HG03280 (cell line): Measurements from ENCODE around the gene FLACC1.
"Not testable (repeated sequence)": the region's sequence is repeated elsewhere in the genome, so short reads cannot be mapped to it uniquely, and the experiment has no call there.

Experiments
- ATAC-seq: cut with Tn5 transposase; IDR thresholded peaks from one replicate; pipeline ENCODE4 v1.9.1; 2021; ENCODE audit warnings: mild to moderate bottlenecking, moderate library complexity; ENCODE audit not compliant: unreplicated experiment

Gene FLACC1

DNA sequence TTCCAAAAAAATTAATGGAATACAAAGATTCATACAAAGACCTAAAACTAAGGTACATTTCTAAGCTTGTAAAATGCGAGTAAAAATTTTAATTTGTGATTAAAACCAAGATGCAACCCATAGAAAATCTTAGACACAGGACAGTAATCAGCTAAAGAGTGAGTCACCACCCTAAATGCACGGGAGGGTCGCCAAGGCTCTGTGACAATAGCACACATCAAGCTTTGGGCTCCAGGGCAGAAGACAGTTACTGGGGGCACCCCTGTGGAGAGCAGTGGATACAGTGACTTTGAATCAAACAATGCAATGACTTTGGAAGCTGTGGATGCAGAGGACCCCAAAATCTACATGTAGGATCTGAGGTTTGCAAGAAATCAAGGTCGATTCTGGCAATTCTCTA is 7.5 kb downstream of the FLACC1 start:
- no peak for ATAC-seq

DNA sequence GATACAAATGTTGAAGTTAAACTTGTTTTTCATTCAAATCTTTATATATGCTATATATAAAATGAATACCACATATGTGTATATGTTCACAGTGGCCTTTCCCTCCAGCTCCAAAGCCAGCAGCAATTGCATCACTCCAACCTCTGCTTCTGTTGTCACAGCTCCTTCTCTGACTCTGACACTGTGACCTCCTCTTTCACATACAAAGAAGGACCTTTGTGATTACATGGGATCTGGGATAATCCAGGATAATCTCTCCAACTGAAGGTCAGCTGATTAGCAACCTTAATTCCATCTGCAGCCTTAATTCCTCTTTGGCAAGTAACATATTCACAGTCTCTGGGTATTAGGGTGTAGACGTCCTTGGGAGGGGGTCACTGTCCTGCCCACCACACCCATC is 8.4 kb downstream of the FLACC1 start:
- ATAC-seq, result no peak

DNA sequence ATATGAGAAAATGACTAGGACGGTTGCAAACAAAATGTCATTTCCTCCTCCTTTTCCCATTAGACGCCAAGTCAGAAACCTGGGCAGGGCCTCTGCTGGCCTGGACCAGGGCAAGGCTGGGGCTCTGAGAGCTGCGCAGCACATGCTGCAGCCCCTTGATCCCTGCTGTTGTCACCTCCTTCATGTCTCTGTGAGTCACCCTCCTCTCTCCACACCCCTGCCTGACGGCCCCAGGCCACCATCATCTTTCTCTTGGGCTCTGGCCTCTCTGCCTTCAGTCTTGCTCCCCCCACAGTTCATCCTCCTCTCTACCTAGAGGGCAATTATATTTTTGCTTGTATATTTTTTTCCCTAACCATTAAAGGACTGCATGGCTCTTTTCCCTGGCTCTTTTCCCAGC is 10.0 kb downstream of the FLACC1 start:
- no peak for ATAC-seq

DNA sequence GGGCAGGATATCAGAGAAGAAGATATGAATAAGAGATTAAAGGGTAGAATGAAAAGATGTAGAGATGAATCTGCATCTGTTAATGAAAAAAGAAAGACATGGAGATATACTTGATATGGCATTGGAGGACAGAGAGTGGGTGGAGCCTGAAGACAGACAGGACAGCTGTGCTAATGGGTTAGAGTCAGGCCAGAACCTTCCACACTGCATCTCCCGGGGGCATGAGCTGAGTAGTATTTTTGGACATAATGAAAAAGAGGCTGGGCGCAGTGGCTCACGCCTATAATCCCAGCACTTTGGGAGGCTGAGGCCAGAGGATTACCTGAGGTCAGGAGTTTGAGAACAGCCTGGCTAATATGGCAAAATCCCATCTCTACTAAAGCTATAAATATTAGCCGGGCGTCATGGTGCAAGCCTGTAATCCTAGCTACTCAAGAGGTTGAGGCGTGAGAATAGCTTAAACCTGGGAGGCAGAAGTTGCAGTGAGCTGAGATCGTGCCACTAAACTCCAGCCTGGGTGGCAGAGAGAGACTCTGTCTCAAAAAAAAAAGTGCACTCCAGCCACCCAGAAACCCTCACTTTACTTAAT is 11.4 kb downstream of the FLACC1 start:
- ATAC-seq, result no peak

DNA sequence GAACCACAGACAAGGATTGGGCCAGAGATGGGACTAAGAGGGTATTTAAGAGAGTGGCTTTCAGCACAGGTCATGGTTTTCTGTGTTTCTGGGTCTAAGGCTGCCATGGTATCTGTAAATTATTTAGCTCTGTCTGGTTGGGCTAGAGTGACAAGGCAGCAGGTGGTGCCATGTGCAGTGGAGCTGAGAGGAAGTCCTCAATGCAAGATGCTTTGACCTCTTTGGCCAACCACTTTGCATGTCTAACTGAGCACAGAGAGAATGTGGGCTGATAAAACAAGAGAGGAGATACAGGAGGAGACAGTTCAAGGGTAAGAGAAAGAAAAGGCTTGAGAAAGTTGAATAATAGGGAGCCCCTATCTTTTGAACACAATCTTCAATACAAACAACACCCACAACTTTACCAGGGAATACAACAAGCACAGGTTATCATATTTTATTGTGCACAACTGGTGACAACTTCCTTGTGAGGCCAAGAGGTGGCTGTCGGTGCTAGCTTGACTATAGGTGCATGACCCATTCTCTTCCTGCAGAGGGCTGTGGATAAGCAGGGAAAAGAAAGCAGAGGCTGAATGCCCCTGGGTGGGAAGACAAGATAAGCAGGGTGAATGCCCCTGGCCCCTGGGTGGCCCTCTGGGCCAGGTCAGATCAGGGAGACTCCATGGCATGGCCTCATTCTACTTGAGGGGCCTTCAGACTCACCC is 12.3 kb downstream of the FLACC1 start:
- peak; percentile 69 for ATAC-seq

DNA sequence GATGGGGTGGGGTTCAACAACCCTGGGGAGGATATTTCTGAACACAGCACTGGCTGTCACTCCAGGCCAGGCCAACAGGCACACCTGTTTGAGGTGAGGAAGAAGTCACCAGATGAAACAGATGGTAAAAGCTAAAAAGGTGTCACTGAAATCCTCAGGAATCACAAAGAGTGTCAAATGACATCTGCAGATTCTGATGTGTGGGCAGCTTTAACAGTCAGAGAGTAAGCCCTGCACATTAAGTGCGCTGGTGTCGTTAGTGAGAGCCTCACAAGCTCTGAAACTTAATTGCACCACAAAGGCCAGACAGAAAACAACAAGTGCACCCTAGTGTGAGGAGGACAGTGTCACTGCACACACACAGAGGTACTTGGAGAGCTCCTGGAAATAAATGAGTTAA is 13.6 kb downstream of the FLACC1 start:
- no peak for ATAC-seq

DNA sequence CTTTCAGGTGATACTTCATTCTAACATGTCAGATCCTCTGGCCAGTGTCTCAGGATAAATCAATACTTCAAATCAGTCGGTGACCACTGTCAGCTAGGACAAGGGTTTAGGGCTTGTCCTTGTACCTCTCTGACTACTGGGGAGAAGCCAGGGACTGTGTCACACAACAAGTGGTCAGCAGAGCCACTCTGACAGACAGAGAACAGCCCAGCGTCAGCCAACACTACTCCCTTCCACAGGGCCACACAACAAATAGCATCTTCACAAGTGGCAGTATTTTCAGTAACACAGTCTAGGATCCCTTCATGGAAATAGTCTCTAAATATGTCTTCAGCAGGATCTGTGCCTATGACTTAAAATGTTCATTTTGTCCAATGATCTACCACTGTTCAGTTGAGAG is 14.2 kb downstream of the FLACC1 start:
- no peak for ATAC-seq

DNA sequence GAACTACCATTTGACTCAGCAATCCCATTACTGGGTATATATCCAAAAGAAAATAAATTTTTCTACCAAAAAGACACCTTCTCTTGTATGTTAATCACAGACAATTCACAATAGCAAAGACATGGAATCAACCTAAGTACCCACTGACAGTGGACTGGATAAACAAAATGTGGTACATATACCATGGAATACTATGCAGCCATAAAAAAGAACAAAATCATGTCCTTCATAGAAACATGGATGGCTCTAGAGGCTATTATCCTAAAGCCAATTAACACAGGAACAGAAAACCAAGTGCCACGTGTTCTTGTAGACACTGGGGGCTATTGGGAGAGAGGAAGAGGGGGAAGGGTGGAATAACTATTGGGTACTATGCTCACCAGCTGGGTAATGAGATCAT is 27.7 kb downstream of the FLACC1 start:
- ATAC-seq, result no peak

DNA sequence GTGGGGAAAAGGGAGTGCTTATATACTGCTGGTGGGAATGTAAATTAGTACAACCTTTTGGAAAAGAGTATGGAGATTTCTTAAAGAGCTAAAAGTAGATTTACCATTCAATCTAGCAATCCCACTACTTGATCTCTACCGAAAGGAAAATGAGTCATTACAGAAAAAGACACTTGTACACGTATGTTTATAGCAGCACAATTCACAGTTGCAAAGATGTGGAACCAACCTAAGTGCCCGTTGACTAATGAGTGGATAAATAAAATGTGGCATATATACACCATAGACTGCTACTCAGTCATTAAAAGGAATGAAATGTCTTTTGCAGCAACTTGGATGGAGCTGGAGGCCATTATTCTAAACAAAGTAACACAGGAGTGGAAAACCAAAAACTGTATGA is 29.5 kb downstream of the FLACC1 start:
- ATAC-seq, result no peak

DNA sequence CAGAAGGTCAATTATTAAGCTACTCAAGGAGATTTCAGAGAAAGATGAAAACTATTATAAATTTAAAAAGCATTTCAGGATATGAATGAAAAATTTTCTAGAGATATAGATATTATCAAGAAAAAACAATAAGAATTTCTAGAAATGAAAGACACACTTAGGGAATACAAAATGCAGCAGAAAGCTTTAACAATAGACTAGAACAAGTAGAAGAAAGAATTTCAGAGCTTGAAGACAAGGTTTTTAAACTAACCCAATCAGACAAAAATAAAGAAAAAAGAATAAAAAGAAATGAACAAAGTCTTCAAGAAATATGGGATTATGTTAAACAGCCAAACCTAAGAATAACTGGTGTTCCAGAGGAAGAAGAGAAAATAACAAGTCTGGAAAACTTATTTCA is 34.4 kb downstream of the FLACC1 start:
- ATAC-seq, result no peak

DNA sequence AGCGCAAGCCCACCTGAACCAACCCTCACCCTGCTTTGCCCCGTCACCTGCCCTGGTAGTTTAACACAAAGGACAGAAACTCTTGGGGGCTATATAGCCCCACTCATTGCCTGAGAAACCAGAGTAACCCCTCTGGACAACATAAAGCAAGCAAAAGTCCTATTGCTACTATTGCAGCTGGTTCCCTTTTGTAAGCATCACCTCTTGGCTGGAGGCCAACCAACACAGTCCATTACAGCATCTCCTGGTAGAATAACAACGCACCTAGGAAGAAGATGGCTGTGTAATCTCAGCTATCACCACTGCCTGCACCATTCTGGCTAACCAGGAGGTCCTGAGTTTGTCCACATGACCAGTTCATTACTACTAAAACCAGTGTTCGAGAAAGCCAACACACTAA is 36.4 kb downstream of the FLACC1 start:
- no peak for ATAC-seq

DNA sequence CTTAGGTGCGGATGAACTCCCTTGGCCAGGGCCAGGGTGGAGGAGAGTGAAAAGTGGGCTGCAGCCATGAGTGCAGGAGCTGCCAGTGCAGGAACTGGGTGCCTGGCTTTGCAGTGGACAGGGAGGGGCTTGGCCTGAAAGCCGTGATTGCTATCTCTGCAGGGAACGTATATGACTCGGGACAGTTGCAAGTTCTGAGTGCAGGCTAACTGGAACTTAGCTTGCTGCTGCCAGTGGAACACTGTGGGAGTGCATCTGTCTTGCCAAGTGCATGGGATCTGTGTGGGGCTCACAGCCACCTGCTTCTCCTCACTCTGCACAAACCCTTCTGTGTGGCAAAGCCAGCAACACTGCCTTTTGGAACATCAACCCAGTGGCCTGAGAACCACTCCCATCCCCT is 36.9 kb downstream of the FLACC1 start:
- no peak for ATAC-seq

DNA sequence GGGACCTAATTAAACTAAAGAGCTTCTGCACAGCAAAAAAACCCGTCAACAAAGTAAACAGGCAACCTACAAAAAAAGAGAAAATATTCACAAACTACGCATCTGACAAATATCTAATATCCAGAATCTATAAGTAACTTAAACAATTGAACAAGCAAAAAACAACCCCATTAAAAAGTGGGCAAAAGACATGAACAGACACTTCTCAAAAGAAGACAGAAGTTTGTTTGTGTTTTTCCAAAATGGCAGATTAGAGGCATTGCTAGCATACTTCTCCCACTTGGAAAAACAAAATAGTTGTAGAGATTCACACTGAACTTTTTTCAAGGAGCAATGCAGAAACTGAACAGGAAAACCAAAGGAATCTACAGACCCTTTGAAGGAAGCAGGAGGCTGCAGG is 37.6 kb downstream of the FLACC1 start:
- no peak for ATAC-seq

DNA sequence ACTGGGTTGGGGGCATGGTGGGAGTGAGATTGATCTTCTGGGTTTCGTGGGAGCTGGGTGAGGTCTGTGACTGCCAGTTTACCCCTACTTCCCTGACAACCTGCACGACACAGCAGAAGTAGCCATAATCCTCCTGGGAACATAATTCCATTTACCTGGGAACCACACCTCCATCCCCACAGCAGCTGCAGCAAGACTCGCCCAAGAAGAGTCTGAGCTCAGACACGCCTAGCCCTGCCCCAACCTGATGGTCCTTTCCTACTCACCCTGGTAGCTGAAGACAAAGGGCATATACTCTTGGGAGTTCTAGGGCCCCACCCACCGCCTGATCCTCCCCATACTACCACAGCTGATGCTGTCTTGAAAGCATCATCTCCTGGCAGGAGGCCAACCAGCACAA is 43.8 kb downstream of the FLACC1 start:
- ATAC-seq, result no peak

DNA sequence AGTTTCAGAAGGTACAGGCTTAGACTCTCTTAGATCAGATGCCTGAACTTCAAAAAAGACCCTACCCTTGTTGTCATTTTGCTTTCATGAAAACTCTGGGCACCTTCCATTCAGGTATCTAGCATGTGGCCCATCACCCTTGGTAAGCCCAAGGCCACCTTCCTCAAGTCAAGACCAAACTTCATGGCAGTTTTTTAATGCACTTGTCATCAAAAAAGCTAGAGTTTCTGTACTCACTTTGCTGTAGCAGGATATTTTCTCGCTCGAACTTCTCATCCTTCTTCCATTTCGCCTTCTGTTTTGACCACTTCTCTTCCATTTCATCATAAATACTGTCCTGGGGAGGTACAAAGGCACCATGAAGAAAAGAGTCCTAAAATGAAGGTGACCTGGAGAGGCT is 48.2 kb downstream of the FLACC1 start:
- ATAC-seq, result no peak

DNA sequence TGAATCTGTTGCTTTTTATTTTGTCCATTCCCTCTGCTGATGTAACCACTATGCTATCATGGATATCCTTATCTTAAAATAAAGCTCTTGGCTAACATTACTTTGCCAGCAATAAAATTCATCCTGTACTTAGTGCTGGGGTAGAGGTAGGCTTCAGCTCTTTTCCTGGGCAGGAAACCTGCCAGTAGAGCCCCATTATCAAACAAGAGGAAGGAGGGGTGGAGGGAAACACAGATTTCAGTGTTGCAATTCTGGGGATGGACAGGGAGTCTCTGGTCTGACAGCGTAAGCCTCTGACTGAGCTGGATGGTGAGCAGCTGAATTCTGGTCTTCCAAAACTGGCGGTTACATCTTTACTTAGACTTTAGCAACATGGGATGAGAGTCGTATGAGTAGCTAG is 49.3 kb downstream of the FLACC1 start:
- ATAC-seq, result no peak

DNA sequence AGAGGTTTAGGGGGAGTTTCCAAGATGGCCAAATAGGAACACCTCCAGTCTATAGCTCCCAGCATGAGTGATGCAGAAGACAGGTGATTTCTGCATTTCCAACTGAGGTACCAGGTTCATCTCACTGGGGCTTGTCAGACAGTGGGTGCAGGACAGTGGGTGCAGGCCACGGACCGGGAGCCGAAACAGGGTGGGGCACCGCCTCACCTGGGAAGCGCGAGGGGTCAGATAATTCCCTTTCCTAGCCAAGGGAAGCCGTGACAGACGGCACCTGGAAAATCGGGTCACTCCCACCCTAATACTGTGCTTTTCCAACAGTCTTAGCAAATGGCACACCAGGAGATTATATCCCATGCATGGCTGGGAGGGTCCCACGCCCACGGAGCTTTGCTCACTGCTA is 57.2 kb downstream of the FLACC1 start:
- ATAC-seq, result not testable (repeated sequence)

DNA sequence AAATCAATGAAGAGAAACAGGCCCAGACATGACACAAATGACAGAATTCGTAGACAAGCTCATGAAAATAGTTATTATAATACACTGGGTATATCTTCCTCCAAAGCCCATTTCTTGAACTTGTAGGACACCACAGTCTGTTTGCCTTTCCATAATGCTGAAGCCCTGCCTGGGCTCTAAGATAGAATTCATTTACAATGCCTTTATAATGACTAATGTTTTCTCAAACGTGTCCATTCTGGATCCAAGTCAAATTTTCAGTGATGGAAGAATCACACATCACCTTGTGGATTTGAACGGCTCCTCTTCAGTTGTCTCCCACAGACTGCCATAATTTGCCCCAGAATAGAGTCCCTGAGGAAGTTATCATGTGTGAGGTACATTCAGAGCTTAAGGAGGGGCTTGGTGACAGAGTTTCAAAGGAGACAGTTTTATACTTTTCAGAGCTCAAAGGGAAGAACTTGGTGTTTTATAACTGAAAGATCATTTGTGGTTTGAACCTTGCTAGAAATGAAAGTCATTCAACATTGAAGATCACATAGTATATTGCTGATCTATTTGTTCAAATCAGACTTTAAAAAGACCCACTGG is 58.6 kb downstream of the FLACC1 start:
- no peak for ATAC-seq

DNA sequence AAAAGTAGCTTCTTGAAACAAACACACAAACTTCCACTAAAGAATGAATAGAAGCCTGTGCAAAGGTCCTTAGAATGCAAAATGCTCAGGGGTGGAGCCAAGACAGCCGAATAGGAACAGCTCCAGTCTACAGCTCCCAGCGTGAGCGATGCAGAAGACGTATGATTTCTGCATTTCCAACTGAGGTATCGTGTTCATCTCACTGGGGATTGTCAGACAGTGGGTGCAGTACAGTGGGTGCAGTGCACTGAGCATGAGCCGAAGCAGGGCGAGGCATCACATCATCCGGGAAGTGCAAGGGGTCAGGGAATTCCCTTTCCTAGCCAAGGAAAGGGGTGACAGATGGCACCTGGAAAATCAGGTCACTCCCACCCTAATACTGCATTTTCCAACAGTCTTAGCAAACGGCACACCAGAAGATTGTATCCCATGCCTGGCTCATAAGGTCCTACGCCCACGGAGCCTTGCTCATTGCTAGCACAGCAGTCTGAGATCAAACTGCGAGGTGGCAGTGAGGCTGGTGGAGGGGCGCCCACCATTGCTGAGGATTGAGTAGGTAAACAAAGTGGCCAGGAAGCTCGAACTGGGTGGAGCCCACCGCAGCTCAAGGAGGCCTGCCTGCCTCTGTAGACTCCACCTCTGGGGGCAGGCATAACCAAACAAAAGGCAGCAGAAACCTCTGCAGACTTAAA is 66.5 kb downstream of the FLACC1 start:
- ATAC-seq, result not testable (repeated sequence)

DNA sequence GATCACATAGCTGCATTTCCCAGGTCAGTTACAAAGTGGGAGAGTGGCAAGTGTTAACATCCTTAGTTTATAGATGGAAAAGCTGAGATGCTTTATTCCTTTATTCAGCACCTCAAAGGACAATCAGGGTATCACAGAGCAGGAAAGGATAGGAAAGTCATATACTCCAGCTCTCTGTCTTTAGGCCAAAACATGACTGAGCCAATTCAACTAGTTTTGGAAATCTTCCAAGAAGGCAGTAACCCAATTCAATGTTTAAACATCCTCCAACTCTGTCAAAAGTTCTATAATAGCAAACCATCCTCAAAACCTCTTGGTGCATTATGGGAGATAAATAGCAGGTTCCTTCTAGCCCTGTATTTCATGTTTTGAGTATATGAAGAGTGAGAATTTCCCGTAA is 71.6 kb downstream of the FLACC1 start:
- no peak for ATAC-seq

DNA sequence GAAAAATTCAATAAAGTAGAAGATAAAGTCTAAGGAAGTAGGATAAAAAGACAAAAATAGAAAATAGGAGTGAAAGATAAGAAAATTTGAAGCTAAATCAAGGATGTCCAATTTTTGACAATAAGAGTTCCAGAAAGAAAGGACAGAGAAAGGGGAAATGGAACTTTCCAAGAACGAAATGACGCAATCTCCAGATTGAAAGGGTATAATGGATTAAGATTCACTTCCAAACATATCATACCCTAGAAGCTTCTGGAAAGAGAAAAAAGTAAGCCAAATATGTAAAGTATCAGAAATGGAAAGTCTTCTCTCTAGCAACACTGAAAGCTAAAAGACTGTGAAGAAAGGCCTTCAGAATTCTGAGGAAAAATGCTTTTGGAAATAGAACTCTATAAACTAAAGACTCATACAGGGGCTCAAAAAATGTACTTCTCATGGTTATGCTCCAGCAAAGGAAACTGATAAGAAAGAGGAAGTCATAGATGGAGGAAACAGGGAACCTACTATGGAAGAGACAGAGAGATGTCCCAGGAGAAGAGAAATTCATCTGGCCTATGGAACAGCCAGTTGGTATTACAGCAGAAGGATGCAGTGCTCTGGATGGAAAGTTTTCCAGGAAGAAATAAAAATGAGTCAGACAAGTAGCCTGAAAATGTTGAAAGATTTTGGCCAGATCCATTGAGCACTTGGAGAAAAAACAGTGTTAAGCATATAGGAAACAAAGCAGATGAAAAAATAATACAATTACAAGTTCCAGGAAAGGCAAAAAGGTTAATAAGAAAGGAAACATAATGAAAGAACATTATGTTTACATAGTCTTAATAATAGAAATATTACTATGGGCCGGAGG is 76.7 kb downstream of the FLACC1 start:
- ATAC-seq, result no peak
